SJSA1 (cell line): ENCODE data around the gene RGS1. TPM values are rescaled to one million over a fixed set of nuclear protein-coding genes. Genes with fewer than 3 reads are reported as not detected.
A peak's percentile ranks its signal among the peaks of the same experiment; 100 is the strongest.

Experiments
- DNase-seq, 2 experiments: peaks; one replicate each; pipeline ENCODE4 v3.0.0-alpha.2; 2015 to 2020; ENCODE audit warnings: low spot score in 2 of 2, low read depth in 1 of 2
- H3K27ac ChIP-seq: fragments of 250-450 bp; sonication (Bioruptor Pico); 2 replicates; pipeline ENCODE4 v1.5.1; 2020; ENCODE audit warnings: mild to moderate bottlenecking, moderate library complexity
- H3K27me3 ChIP-seq: fragments of 250-450 bp; sonication (Bioruptor Pico); replicated peaks from 2 replicates; pipeline ENCODE4 v1.5.1; 2020; ENCODE audit warnings: mild to moderate bottlenecking, moderate library complexity
- H3K36me3 ChIP-seq: fragments of 250-450 bp; sonication (Bioruptor Pico); 2 replicates; pipeline ENCODE4 v1.5.1; 2020; ENCODE audit warnings: mild to moderate bottlenecking
- H3K4me1 ChIP-seq: fragments of 250-450 bp; sonication (Bioruptor Pico); replicated peaks from 2 replicates; pipeline ENCODE4 v1.6.1; 2021; ENCODE audit warnings: mild to moderate bottlenecking
- H3K4me3 ChIP-seq: fragments of 250-450 bp; sonication (Bioruptor Pico); 2 replicates; pipeline ENCODE4 v1.5.1; 2020; ENCODE audit warnings: mild to moderate bottlenecking
- H3K9me3 ChIP-seq: fragments of 250-450 bp; sonication (Bioruptor Pico); replicated peaks from 2 replicates; pipeline ENCODE4 v1.5.1; 2020; ENCODE audit warnings: mild to moderate bottlenecking
- total RNA-seq: library from RNA; depleted of rRNA; stranded (reverse); fragments of >200 nt; shearing (Covaris generic); gene quantifications from 2 replicates; pipeline ENCODE4 v1.2.3, GENCODE V29; 2014

Gene RGS1
- total RNA-seq, 1 experiment from 2014 or later, result not detected

DNA sequence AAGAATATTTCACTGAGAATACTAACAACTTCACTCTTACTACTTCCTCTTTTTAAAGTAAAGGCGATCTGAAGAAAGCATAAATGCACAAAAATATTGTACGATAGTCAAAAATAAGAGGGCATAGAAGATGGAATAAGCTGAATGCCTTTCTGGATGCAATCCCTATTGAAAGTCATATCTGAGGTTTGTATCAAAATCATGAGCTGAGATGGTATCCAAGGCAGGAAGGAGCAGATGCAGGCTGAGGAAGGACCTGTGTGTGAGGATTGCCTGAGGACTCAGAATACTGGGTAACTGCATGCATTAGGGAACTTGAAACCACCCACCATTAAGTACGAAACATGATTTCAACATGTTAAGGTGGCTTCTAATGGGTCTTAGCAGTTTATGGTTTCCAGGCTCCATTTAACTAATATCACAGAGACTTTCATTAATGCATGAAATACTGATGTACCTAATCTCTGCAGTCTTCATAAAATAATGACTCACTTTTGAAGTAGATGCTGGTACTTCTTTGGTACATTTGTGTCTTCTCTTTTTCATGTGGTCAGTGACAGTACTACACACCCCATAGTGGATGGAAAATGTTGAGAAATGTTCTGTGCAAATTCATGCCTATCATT lies 29.6 kb upstream of the RGS1 start:
- Histone ChIP-seq H3K27me3 (no peaks in the 10 kb centered on the region), H3K4me1 (peaks cover 30% of the 10 kb centered on the region), H3K9me3 (no peaks in the 10 kb centered on the region), H3K4me3 (no peak overlapping the region), H3K27ac (no peak overlapping the region), H3K36me3 (no peaks in the 10 kb centered on the region)
- no peak for DNase-seq

- Histone ChIP-seq H3K9me3 (no peaks in the 10 kb centered on the region), H3K36me3 (no peaks in the 10 kb centered on the region), H3K4me1 (peaks cover 36% of the 10 kb centered on the region), H3K27me3 (no peaks in the 10 kb centered on the region), H3K4me3 (no peak overlapping the region), H3K27ac (no peak overlapping the region)
- DNase-seq, result no peak
These were observed 28.9 kb upstream of the RGS1 start for GRCh38 chr1:192546596-192547190.

- Histone ChIP-seq H3K27me3 (no peaks in the 10 kb centered on the region), H3K4me3 (no peak overlapping the region), H3K4me1 (peaks cover 36% of the 10 kb centered on the region)
These were observed 28.1 kb upstream of the RGS1 start for GRCh38 chr1:192547501-192547900.

GRCh38 chr1:192549937-192550336 lies 25.6 kb upstream of the RGS1 start:
- Histone ChIP-seq H3K9me3 (no peaks in the 10 kb centered on the region), H3K27me3 (no peaks in the 10 kb centered on the region), H3K4me3 (no peak overlapping the region), H3K36me3 (no peaks in the 10 kb centered on the region), H3K27ac (no peak overlapping the region), H3K4me1 (peaks cover 26% of the 10 kb centered on the region)
- DNase-seq, result no peak

More at GRCh38 chr1:192547501-192547900, 28.1 kb upstream of the RGS1 start:
- Histone ChIP-seq H3K9me3 (no peaks in the 10 kb centered on the region), H3K27ac (no peak overlapping the region), H3K36me3 (no peaks in the 10 kb centered on the region)
- DNase-seq, result no peak

- no peaks in the 10 kb centered on the region for H3K36me3 ChIP-seq
- peak in 1 of 2 experiments; percentile 56 for DNase-seq
- peak overlapping the region; percentile 28; the same call in 1 of the 2 replicates for H3K27ac ChIP-seq
- no peaks in the 10 kb centered on the region for H3K27me3 ChIP-seq
- H3K4me3 ChIP-seq, result no peak overlapping the region
- H3K4me1 ChIP-seq, result peaks cover 15% of the 10 kb centered on the region
- H3K9me3 ChIP-seq, result no peaks in the 10 kb centered on the region
These were observed 24.5 kb upstream of the RGS1 start for GRCh38 chr1:192550922-192551534.

- Histone ChIP-seq H3K4me1 (peaks cover 14% of the 10 kb centered on the region), H3K27ac (no peak overlapping the region), H3K4me3 (no peak overlapping the region)
These were observed 22.8 kb upstream of the RGS1 start for GRCh38 chr1:192552760-192553191.

DNA sequence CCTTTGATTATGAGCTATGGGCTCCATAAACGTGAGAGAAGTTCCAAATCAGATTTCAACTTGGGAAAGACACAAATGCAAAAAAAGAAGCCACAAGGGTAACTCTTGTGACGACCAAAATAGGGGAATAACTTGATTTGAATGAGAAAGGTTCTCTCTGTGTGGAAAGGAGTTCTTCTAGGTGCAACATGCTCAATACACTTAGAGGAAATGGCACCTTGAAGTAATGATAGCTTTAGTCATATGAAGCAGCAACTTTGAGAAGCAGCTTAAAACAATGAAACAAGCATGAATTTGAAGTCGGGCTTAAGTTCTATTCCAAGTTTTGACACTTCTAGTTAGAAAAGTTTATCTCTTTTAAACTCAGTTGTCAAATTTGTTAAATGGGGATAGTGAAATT lies 21.8 kb upstream of the RGS1 start:
- H3K4me3 ChIP-seq, result no peak overlapping the region
- H3K27me3 ChIP-seq, result no peaks in the 10 kb centered on the region
- peaks cover 21% of the 10 kb centered on the region for H3K4me1 ChIP-seq
- no peaks in the 10 kb centered on the region for H3K9me3 ChIP-seq
- H3K27ac ChIP-seq, result no peak overlapping the region
- no peaks in the 10 kb centered on the region for H3K36me3 ChIP-seq
- no peak for DNase-seq

More at GRCh38 chr1:192552760-192553191, 22.8 kb upstream of the RGS1 start:
- DNase-seq, result no peak
- no peaks in the 10 kb centered on the region for H3K36me3 ChIP-seq
- H3K9me3 ChIP-seq, result no peaks in the 10 kb centered on the region
- H3K27me3 ChIP-seq, result no peaks in the 10 kb centered on the region

- Histone ChIP-seq H3K36me3 (no peaks in the 10 kb centered on the region), H3K27me3 (no peaks in the 10 kb centered on the region), H3K4me3 (no peak overlapping the region), H3K27ac (no peak overlapping the region), H3K4me1 (peaks cover 33% of the 10 kb centered on the region), H3K9me3 (no peaks in the 10 kb centered on the region)
- DNase-seq, result no peak
These were observed 20.7 kb upstream of the RGS1 start for GRCh38 chr1:192554904-192555303.

GRCh38 chr1:192555399-192555798 lies 20.2 kb upstream of the RGS1 start:
- Histone ChIP-seq H3K36me3 (no peaks in the 10 kb centered on the region), H3K9me3 (no peaks in the 10 kb centered on the region), H3K27me3 (no peaks in the 10 kb centered on the region), H3K4me1 (peaks cover 36% of the 10 kb centered on the region), H3K4me3 (no peak overlapping the region), H3K27ac (no peak overlapping the region)
- no peak for DNase-seq

GRCh38 chr1:192557841-192558595 lies 17.6 kb upstream of the RGS1 start:
- Histone ChIP-seq H3K27me3 (no peaks in the 10 kb centered on the region), H3K27ac (no peak overlapping the region), H3K9me3 (no peaks in the 10 kb centered on the region), H3K4me1 (peaks cover 28% of the 10 kb centered on the region), H3K4me3 (no peak overlapping the region), H3K36me3 (no peaks in the 10 kb centered on the region)
- DNase-seq, result no peak

DNA sequence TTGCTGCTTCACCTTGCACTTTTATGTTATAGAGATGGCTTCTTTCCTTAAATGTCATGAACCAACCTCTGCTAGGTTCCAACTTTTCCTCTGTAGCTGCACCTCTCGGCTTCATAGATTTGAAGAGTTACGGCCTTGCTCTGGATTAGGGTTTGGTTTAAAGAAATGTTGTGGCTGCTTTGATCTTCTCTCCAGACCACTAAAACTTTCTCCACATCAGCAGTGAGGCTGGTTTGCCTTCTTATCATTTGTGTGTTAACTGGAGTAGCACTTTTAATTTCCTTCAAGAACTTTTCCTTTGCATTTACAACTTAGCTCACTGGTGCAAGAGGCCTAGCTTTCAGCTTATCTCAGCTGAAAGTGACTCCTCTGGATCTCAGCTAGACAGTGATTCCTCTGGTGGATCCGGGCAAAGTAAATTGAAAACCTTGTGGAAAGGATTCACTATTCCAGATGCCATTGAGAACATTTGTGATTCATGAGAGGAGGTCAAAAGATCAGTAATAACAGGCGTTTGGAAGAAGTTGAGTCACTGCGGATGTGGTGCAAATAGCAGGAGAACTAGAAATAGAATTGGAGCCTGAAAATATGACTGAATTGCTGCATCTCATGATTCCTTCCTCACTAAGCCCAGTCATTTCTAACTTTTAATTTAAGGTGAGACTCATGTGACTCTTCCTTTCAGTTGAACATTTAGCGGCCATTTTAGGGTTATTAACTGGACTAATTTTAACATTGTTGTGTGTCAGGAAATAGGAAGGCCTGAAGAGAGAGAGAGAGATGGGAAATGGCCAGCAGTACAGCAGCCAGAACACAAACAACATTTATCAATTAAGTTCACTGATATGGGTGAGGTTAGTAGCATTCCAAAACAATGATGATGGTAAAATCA lies 16.2 kb upstream of the RGS1 start:
- Histone ChIP-seq H3K36me3 (no peaks in the 10 kb centered on the region), H3K4me1 (peaks cover 28% of the 10 kb centered on the region), H3K27me3 (no peaks in the 10 kb centered on the region), H3K27ac (peak overlapping the region; percentile 88), H3K9me3 (no peaks in the 10 kb centered on the region), H3K4me3 (no peak overlapping the region)
- DNase-seq, result peak; percentile 52 to 68

DNA sequence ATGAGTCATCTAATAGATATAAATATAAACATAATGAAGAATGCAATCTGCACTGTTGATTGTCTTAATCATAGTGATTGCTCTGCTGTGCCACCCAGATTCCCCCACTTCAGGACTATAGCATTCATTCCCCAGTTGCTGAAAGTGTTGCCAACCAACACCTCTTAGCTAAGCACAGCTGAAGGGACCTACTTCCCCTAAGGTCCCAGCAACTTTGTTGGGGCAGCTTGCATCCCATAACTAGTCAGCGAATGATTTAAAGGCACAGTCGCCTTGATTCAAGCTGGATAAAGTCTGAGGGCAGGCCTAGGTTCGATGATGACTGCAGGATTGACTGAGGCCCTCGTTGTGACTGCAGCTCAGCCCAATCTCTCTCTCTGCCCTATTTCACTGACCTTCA lies 14.3 kb upstream of the RGS1 start:
- DNase-seq, result no peak
- H3K4me3 ChIP-seq, result no peak overlapping the region
- no peaks in the 10 kb centered on the region for H3K27me3 ChIP-seq
- no peak overlapping the region for H3K27ac ChIP-seq
- H3K4me1 ChIP-seq, result peaks cover 28% of the 10 kb centered on the region
- no peaks in the 10 kb centered on the region for H3K9me3 ChIP-seq
- no peaks in the 10 kb centered on the region for H3K36me3 ChIP-seq

- DNase-seq, result no peak
These were observed 12.4 kb upstream of the RGS1 start for GRCh38 chr1:192563129-192563528.

More at GRCh38 chr1:192563129-192563528, 12.4 kb upstream of the RGS1 start:
- H3K4me1 ChIP-seq, result peaks cover 24% of the 10 kb centered on the region
- H3K27me3 ChIP-seq, result no peaks in the 10 kb centered on the region
- H3K27ac ChIP-seq, result no peak overlapping the region
- H3K9me3 ChIP-seq, result no peaks in the 10 kb centered on the region
- H3K36me3 ChIP-seq, result no peaks in the 10 kb centered on the region
- H3K4me3 ChIP-seq, result no peak overlapping the region
